Astrocyte (in vitro differentiated cells and primary cell): Measurements from ENCODE around the gene MAN1C1.

Experiments
- CTCF ChIP-seq: IDR thresholded peaks from 2 replicates; pipeline ENCODE4 v1.5.1; 2011; ENCODE audit warnings: low read depth, mild to moderate bottlenecking, inconsistent platforms, low read length, moderate library complexity; ENCODE audit not compliant: insufficient read depth
- EZH2 ChIP-seq: IDR thresholded peaks from 2 replicates; pipeline ENCODE4 v1.6.1; 2012; ENCODE audit warnings: mild to moderate bottlenecking, low read length, inconsistent platforms; ENCODE audit not compliant: insufficient read depth

GRCh38 chr1:25623731-25624130 is 7.1 kb downstream of the MAN1C1 start:
- TF ChIP-seq CTCF (no peak), EZH2 (no peak)
